Endothelial cell of umbilical vein (primary cell): ENCODE measurements around the gene TRAK1. TPM values are rescaled to one million over a fixed set of nuclear protein-coding genes. Genes with fewer than 3 reads are reported as not detected.

ENCODE experiments used
- BruUV-seq: library from RNA; stranded (reverse); fragments of 400-500 nt; replicated peaks from 2 replicates; lab custom pipeline; 2021; lab: Mats Ljungman, UMichigan
- CTCF ChIA-PET: fragments of 300-600, 350-600 bp; sonication (Branson Sonifier 250); formaldehyde crosslinking; loops from one replicate; lab custom pipeline; 2021; ENCODE audit warnings: antibody characterized with exemption, inconsistent platforms; lab: Charles Lee
- POLR2A ChIA-PET: fragments of 300-600, 350-600 bp; sonication (Branson Sonifier 250); formaldehyde crosslinking; loops from one replicate; lab custom pipeline; 2021; ENCODE audit warnings: antibody characterized with exemption, inconsistent platforms; lab: Charles Lee
- DNase-seq: peaks from one replicate; pipeline ENCODE4 v3.0.0-alpha.2; 2011; ENCODE audit warnings: low read depth, low spot score
- FAIRE-seq: peaks from 2 replicates; lab custom pipeline; 2011; peaks lifted over from hg19 to GRCh38; lab: Jason Lieb, UNC
- H2AFZ ChIP-seq: 2 replicates; pipeline ENCODE4 v1.6.0; 2012; ENCODE audit warnings: low read depth, low read length, control low read depth, inconsistent platforms
- H3K27ac ChIP-seq: 2 replicates; pipeline ENCODE4 v1.5.1; 2011; ENCODE audit warnings: low read depth, mild to moderate bottlenecking, control low read depth, low read length, moderate library complexity; ENCODE audit not compliant: insufficient read depth
- H3K27me3 ChIP-seq, 2 experiments: 2 replicates each; pipeline versions ENCODE4 v1.6.0 to v1.6.1; 2011; ENCODE audit warnings: low read length in 2 of 2, mixed read lengths in 1 of 2; ENCODE audit not compliant: control insufficient read depth in 2 of 2, insufficient read depth in 2 of 2
- H3K36me3 ChIP-seq, 2 experiments: 2 replicates in 1 of 2; 3 replicates in 1 of 2; pipeline ENCODE4 v1.5.1; 2011; ENCODE audit warnings: low read length in 2 of 2, mild to moderate bottlenecking in 1 of 2, moderate library complexity in 1 of 2; ENCODE audit not compliant: control insufficient read depth in 2 of 2, insufficient read depth in 2 of 2; ENCODE audit errors: extremely low read depth in 1 of 2
- H3K4me1 ChIP-seq: 3 replicates; pipeline ENCODE4 v1.5.1; 2011; ENCODE audit warnings: mild to moderate bottlenecking, low read length; ENCODE audit not compliant: control insufficient read depth, insufficient read depth; ENCODE audit errors: extremely low read depth
- H3K4me2 ChIP-seq: 2 replicates; pipeline ENCODE4 v1.6.1; 2011; ENCODE audit warnings: low read length, control low read depth, mixed read lengths; ENCODE audit not compliant: insufficient read depth
- H3K4me3 ChIP-seq, 3 experiments: fragments of 200-600 bp in 1 of 3; sonication (generic), shearing (Covaris generic) in 1 of 3; replicated peaks in 1 of 3; 2 replicates each; pipeline ENCODE4 v1.5.1; 2011 to 2016; ENCODE audit warnings: control low read depth in 3 of 3, low read length in 3 of 3, mild to moderate bottlenecking in 2 of 3, inconsistent platforms in 1 of 3, low read depth in 1 of 3, moderate library complexity in 1 of 3; ENCODE audit not compliant: insufficient read depth in 1 of 3
- H3K79me2 ChIP-seq: 2 replicates; pipeline ENCODE4 v1.6.0; 2012; ENCODE audit warnings: low read length, inconsistent platforms; ENCODE audit not compliant: control insufficient read depth, insufficient read depth
- H3K9ac ChIP-seq: replicated peaks from 2 replicates; pipeline ENCODE3; 2011; ENCODE audit warnings: low read length, control low read depth; ENCODE audit not compliant: insufficient read depth; ENCODE audit errors: extremely low read depth
- H3K9me1 ChIP-seq: replicated peaks from 3 replicates; pipeline ENCODE4 v1.6.0; 2011; ENCODE audit warnings: mild to moderate bottlenecking, low read length; ENCODE audit not compliant: control insufficient read depth, insufficient read depth; ENCODE audit errors: extremely low read depth
- H3K9me3 ChIP-seq: replicated peaks from 2 replicates; pipeline ENCODE4 v1.5.1; 2012; ENCODE audit warnings: low read length, inconsistent platforms; ENCODE audit not compliant: control insufficient read depth, insufficient read depth
- H4K20me1 ChIP-seq: replicated peaks from 2 replicates; pipeline ENCODE3; 2011; ENCODE audit warnings: mild to moderate bottlenecking, low read length; ENCODE audit not compliant: control insufficient read depth, insufficient read depth; ENCODE audit errors: extremely low read depth
- CTCF ChIP-seq, 2 donors: IDR thresholded peaks; 1 replicate in 1 of 2; 2 replicates in 1 of 2; pipeline ENCODE4 v1.5.1; 2011; ENCODE audit warnings: low read length in 2 of 2, mild to moderate bottlenecking in 2 of 2, moderate library complexity in 2 of 2, control low read depth in 1 of 2, inconsistent platforms in 1 of 2, low read depth in 1 of 2; ENCODE audit not compliant: insufficient read depth in 1 of 2; ENCODE audit errors: extremely low read depth in 1 of 2
- EZH2 ChIP-seq: IDR thresholded peaks from 2 replicates; pipeline ENCODE4 v1.6.1; 2012; ENCODE audit warnings: borderline replicate concordance, low read depth, mild to moderate bottlenecking, moderate library complexity, low read length, inconsistent platforms; ENCODE audit not compliant: severe bottlenecking
- FOS ChIP-seq: IDR thresholded peaks from 2 replicates; pipeline ENCODE4 v1.6.1; 2011; ENCODE audit warnings: mild to moderate bottlenecking, low read length, moderate library complexity, borderline replicate concordance; ENCODE audit not compliant: insufficient read depth
- GATA2 ChIP-seq: IDR thresholded peaks from 2 replicates; pipeline ENCODE4 v1.7.0; 2011; ENCODE audit warnings: low read depth, mild to moderate bottlenecking, moderate library complexity, mixed read lengths, low read length; ENCODE audit not compliant: insufficient read length, insufficient read depth
- JUN ChIP-seq: IDR thresholded peaks from 2 replicates; pipeline ENCODE4 v1.6.1; 2011; ENCODE audit warnings: borderline replicate concordance, low read depth; ENCODE audit not compliant: insufficient read length, insufficient read depth
- MAX ChIP-seq: IDR thresholded peaks from 2 replicates; pipeline ENCODE4 v1.6.1; 2011; ENCODE audit not compliant: insufficient read depth, insufficient read length
- MYC ChIP-seq: IDR thresholded peaks from one replicate; pipeline ENCODE4 v1.6.1; 2011; ENCODE audit warnings: mild to moderate bottlenecking, low read depth, low read length
- POLR2A ChIP-seq: IDR thresholded peaks from 2 replicates; pipeline ENCODE4 v1.6.1; 2012; ENCODE audit warnings: low read depth, mild to moderate bottlenecking, control low read depth, low read length
- POLR2AphosphoS5 ChIP-seq: IDR thresholded peaks from 2 replicates; pipeline ENCODE4 v1.6.1; 2012; ENCODE audit warnings: low read depth, mild to moderate bottlenecking, control low read depth, low read length, moderate library complexity; ENCODE audit not compliant: insufficient read depth
- dilution Hi-C: fragments of 300-500 bp; cut with MboI; formaldehyde crosslinking; loops from one replicate; pipeline ENCODE4 v1.15.0; 2019; ENCODE audit warnings: low sequenced_read_pairs; ENCODE audit not compliant: extremely low pct_ligation_motif_present
- intact Hi-C: fragments of 100-400 bp; cut with micrococcal nuclease; formaldehyde crosslinking; loops from one replicate; pipeline ENCODE4 v1.10.0; 2022
- polyA plus RNA-seq, 4 experiments: library from polyadenylated mRNA; depleted of rRNA in 3 of 4; stranded (reverse) in 3 of 4; unstranded in 1 of 4; fragments of >200 nt; gene quantifications; 2 replicates each; pipeline versions ENCODE4 v1.2.1 to v1.2.3, GENCODE V29; 2011 to 2012; ENCODE audit warnings: missing spikeins in 1 of 4
- total RNA-seq: library from RNA; stranded (reverse); gene quantifications from 2 replicates; pipeline ENCODE4 v1.2.3, GENCODE V29; 2021

Gene TRAK1
- total and polyA plus RNA-seq, 2 donors (not counting 3 experiments of a cell fraction or from before 2014, with no cell fraction given): 38.5 to 59.6 TPM

- peaks cover 20 to 23% of the 10 kb centered on the region in 2 experiments for H3K36me3 ChIP-seq
- H3K4me2 ChIP-seq: no peak overlapping the region
- no TSS peak for BruUV-seq
- H3K9me1 ChIP-seq: no peaks in the 10 kb centered on the region
- intact Hi-C loops (no loop called here), dilution Hi-C loops (no loop called here)
- ChIA-PET POLR2A (no interaction called here), CTCF (interaction anchor here (3.9 kb wide), 1 partner anchor 11 kb away, joined by 31 read pairs; no protein-coding TSS in a partner anchor)
- H3K9me3 ChIP-seq: no peaks in the 10 kb centered on the region
- H3K4me1 ChIP-seq: no peaks in the 10 kb centered on the region
- no peak overlapping the region for H3K27ac ChIP-seq
- no peaks in the 10 kb centered on the region for H3K27me3 ChIP-seq
- H3K4me3 ChIP-seq: no peak overlapping the region
- DNase-seq (no peak), FAIRE-seq (no peak)
- no peak overlapping the region for H2AFZ ChIP-seq
- no peaks in the 10 kb centered on the region for H4K20me1 ChIP-seq
- TF ChIP-seq POLR2AphosphoS5: no peak
- no peak for TF ChIP-seq FOS
- no peak for TF ChIP-seq MYC
- TF ChIP-seq POLR2A: no peak
- TF ChIP-seq GATA2: no peak
- no peak for TF ChIP-seq EZH2
- no peak for TF ChIP-seq MAX
- no peak for TF ChIP-seq CTCF (IDR thresholded peaks at IDR 0.05; ENCODE audit: extremely low read depth in 1 of 2, insufficient read depth in 1 of 2, low read depth in 1 of 2, low read length in 2 of 2)
- TF ChIP-seq JUN: no peak
- no peak overlapping the region for H3K9ac ChIP-seq
- no peaks in the 10 kb centered on the region for H3K79me2 ChIP-seq
These were observed 111.2 kb downstream of the TRAK1 start for GRCh38 chr3:42202217-42202865.
